ENCODE data around the gene ZNF326.

ZNF326 gene

GRCh38 chr1:89998306-89998705 lies 3.4 kb downstream of the ZNF326 start:
- Histone ChIP-seq H3K4me3 (ENCODE audit: low read depth, low read length, poor library complexity, severe bottlenecking) (no peak overlapping the region), H3K4me2 (ENCODE audit: low read length) (no peak overlapping the region)

GRCh38 chr1:89999208-89999607 lies 4.3 kb downstream of the ZNF326 start:
- Histone ChIP-seq H3K4me3 (ENCODE audit: low read depth, low read length, poor library complexity, severe bottlenecking) (no peak overlapping the region), H3K79me2 (ENCODE audit: insufficient read depth, low read length) (peaks cover 71% of the 10 kb centered on the region), H3K27ac (ENCODE audit: low read depth, low read length, poor library complexity, severe bottlenecking) (no peak overlapping the region), H3K36me3 (ENCODE audit: insufficient read depth, low read length) (peaks cover 27% of the 10 kb centered on the region; the same call in 1 of the 2 replicates), H3K4me2 (ENCODE audit: low read length) (no peak overlapping the region), H3K4me1 (ENCODE audit: insufficient read depth, low read length, severe bottlenecking) (peaks cover 28% of the 10 kb centered on the region), H3F3A (ENCODE audit: insufficient read depth, low read length) (0 out of 2 replicates have a peak, but pooled peaks cover 4% of the 10 kb centered on the region), H2AFZ (ENCODE audit: low read length) (no peak overlapping the region), H3K27me3 (ENCODE audit: insufficient read depth, low read length) (no peaks in the 10 kb centered on the region), H4K20me1 (ENCODE audit: insufficient read depth, low read length) (no peaks in the 10 kb centered on the region), H3K9me3 (ENCODE audit: low read length) (no peaks in the 10 kb centered on the region), H3K9ac (ENCODE audit: low read length) (no peak overlapping the region), H3K9me2 (ENCODE audit: low read depth, low read length) (no peaks in the 10 kb centered on the region)
- no peak for TF ChIP-seq EZH2 (IDR thresholded peaks at IDR 0.05; ENCODE audit: borderline replicate concordance, low read length)
- TF ChIP-seq CTCF (IDR thresholded peaks at IDR 0.05; ENCODE audit: low read length) = no peak

More at GRCh38 chr1:89998306-89998705, 3.4 kb downstream of the ZNF326 start:
- H3K27ac ChIP-seq (ENCODE audit: low read depth, low read length, poor library complexity, severe bottlenecking) = no peak overlapping the region
- no peaks in the 10 kb centered on the region for H3K9me3 ChIP-seq (ENCODE audit: low read length)
- TF ChIP-seq EZH2 (IDR thresholded peaks at IDR 0.05; ENCODE audit: borderline replicate concordance, low read length) (no peak), CTCF (IDR thresholded peaks at IDR 0.05; ENCODE audit: low read length) (no peak)
- no peaks in the 10 kb centered on the region for H3K27me3 ChIP-seq (ENCODE audit: insufficient read depth, low read length)
- 0 out of 2 replicates have a peak, but pooled peaks cover 4% of the 10 kb centered on the region for H3F3A ChIP-seq (ENCODE audit: insufficient read depth, low read length)
- peaks cover 68% of the 10 kb centered on the region for H3K79me2 ChIP-seq (ENCODE audit: insufficient read depth, low read length)
- H4K20me1 ChIP-seq (ENCODE audit: insufficient read depth, low read length) = no peaks in the 10 kb centered on the region
- H3K9ac ChIP-seq (ENCODE audit: low read length) = no peak overlapping the region
- peaks cover 28% of the 10 kb centered on the region for H3K4me1 ChIP-seq (ENCODE audit: insufficient read depth, low read length, severe bottlenecking)
- H3K9me2 ChIP-seq (ENCODE audit: low read depth, low read length) = no peaks in the 10 kb centered on the region
- no peak overlapping the region for H2AFZ ChIP-seq (ENCODE audit: low read length)
- peaks cover 27% of the 10 kb centered on the region; the same call in 1 of the 2 replicates for H3K36me3 ChIP-seq (ENCODE audit: insufficient read depth, low read length)

GRCh38 chr1:89999628-90000027 lies 4.7 kb downstream of the ZNF326 start:
- Histone ChIP-seq H3K27me3 (ENCODE audit: insufficient read depth, low read length) (no peaks in the 10 kb centered on the region), H3K9me3 (ENCODE audit: low read length) (no peaks in the 10 kb centered on the region), H4K20me1 (ENCODE audit: insufficient read depth, low read length) (no peaks in the 10 kb centered on the region), H3K4me1 (ENCODE audit: insufficient read depth, low read length, severe bottlenecking) (peaks cover 28% of the 10 kb centered on the region), H3K27ac (ENCODE audit: low read depth, low read length, poor library complexity, severe bottlenecking) (no peak overlapping the region), H3K79me2 (ENCODE audit: insufficient read depth, low read length) (peaks cover 71% of the 10 kb centered on the region), H3F3A (ENCODE audit: insufficient read depth, low read length) (0 out of 2 replicates have a peak, but pooled peaks cover 4% of the 10 kb centered on the region), H3K9me2 (ENCODE audit: low read depth, low read length) (no peaks in the 10 kb centered on the region), H2AFZ (ENCODE audit: low read length) (no peak overlapping the region), H3K4me3 (ENCODE audit: low read depth, low read length, poor library complexity, severe bottlenecking) (no peak overlapping the region), H3K36me3 (ENCODE audit: insufficient read depth, low read length) (peaks cover 27% of the 10 kb centered on the region; the same call in 1 of the 2 replicates), H3K4me2 (ENCODE audit: low read length) (no peak overlapping the region), H3K9ac (ENCODE audit: low read length) (no peak overlapping the region)
- TF ChIP-seq EZH2 (IDR thresholded peaks at IDR 0.05; ENCODE audit: borderline replicate concordance, low read length) = no peak
- no peak for TF ChIP-seq CTCF (IDR thresholded peaks at IDR 0.05; ENCODE audit: low read length)

Measured in OCI-LY1 (cell line).